ENCODE measurements around the gene DGCR8. TPM values are rescaled to one million over a fixed set of nuclear protein-coding genes. Genes with fewer than 3 reads are reported as not detected.

DGCR8 gene
- total and polyA plus RNA-seq, 7 donors: 6.7 to 32.7 (median 15.3) TPM

DNA sequence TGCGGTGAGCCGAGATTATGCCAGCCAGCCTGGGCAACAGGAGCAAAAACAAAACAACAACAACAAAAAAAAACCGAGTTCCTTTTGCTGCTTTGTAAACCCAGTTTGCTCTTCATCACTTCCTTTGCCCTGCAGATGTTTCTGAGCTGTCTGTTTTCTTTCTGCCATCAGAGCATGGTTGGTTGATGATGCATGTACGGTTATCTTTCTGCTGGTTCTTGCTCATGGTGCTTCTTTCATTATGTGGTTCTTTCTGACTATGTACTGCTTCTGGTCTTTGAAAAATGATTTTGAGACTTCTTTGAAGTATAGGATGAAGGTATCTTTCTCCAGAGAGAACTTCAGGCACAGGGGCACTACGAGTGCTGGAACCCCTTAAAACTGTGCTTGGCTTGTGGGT, 45.9 kb upstream of the DGCR8 start:
- Histone ChIP-seq H3K4me1 (peaks cover 0 to 15% (median 11%) of the 10 kb centered on the region in 4 donors), H3K27ac (no peak overlapping the region), H3K9me3 (no peaks in the 10 kb centered on the region), H3K36me3 (peaks cover 0 to 40% (median 11%) of the 10 kb centered on the region in 4 donors), H3K27me3 (no peaks in the 10 kb centered on the region), H3K4me3 (no peak overlapping the region)
- intact Hi-C loops (cut with DNase I): no loop called here
- no peak for DNase-seq
- TF ChIP-seq POLR2AphosphoS5 (IDR thresholded peaks at IDR 0.05) (no peak), CTCF (IDR thresholded peaks at IDR 0.05) (no peak), EP300 (IDR thresholded peaks at IDR 0.05) (no peak), POLR2A (IDR thresholded peaks at IDR 0.05) (no peak)
- 74 to 78% methylated on average over 5 of the region's 5 CpGs for WGBS, 2 donors

DNA sequence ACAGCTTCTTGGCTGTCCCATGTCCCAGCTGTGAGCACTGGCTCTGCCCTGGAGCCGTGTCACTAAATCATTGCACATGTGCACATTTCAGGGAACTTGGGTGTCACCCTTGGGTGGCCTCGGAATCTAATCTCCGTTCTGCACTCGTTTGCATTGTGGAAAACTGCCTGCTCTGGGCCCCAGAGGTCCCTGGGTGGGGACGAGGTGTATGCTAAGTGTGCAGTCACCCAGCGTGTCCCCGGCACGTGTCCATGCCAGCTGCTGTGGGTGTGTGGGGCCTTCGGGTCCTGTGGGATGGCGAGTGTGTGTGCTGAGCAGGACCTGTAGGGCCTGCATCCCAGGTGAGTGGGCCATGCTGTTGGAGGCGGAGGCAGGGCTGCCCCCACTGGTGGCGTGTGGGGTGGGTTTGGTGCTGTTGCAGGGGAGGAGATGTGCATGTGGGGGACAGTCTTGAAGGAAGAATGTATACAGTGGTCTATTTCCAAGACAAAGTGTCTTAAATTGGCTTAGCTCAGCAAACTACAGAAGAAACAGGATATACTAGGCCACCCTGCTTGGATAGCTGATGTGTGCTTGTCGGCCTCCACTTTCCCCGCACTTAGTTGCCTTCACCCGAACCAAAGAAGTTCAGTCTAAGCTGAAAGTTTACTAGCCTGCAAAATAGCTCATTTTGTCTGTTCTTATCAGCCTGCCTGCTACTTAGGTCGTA, 44.5 kb upstream of the DGCR8 start:
- no peak overlapping the region for H3K4me3 ChIP-seq
- no peak for DNase-seq
- peaks cover 0 to 47% (median 11%) of the 10 kb centered on the region in 4 donors for H3K36me3 ChIP-seq
- intact Hi-C loops (cut with DNase I): no loop called here
- H3K9me3 ChIP-seq: no peaks in the 10 kb centered on the region
- H3K4me1 ChIP-seq: peaks cover 0 to 15% (median 11%) of the 10 kb centered on the region in 4 donors
- H3K27ac ChIP-seq: no peak overlapping the region
- 91 to 92% methylated on average over 16 of the region's 16 CpGs for WGBS, 2 donors
- TF ChIP-seq CTCF (IDR thresholded peaks at IDR 0.05) (no peak), EP300 (IDR thresholded peaks at IDR 0.05) (no peak), POLR2AphosphoS5 (IDR thresholded peaks at IDR 0.05) (no peak), POLR2A (IDR thresholded peaks at IDR 0.05) (no peak)
- no peaks in the 10 kb centered on the region for H3K27me3 ChIP-seq

DNA sequence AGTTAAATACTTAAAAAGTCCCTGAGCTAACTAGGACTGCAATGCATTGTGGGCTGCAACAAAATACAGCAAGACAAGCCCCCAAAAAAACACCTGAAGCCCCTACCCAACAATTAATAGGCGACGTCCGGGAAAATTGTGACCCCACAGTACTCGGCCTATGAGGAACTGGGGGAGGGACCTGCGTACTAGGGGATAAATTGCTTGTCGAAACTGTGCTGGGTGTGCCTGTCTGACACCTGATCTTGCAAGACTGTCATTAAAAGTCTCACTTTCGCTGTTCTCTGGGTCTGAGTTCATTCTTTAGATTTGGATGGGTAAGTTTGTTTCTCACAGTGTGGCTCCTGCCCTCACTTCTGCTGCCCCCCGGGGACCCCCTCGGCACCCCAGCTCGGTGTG, 44.0 kb upstream of the DGCR8 start:
- intact Hi-C loops (cut with DNase I): no loop called here
- Histone ChIP-seq H3K9me3 (no peaks in the 10 kb centered on the region), H3K36me3 (peaks cover 0 to 47% (median 11%) of the 10 kb centered on the region in 4 donors), H3K4me3 (no peak overlapping the region), H3K27me3 (no peaks in the 10 kb centered on the region), H3K4me1 (peaks cover 0 to 15% (median 11%) of the 10 kb centered on the region in 4 donors), H3K27ac (no peak overlapping the region)
- DNase-seq: no peak
- WGBS, 2 donors: 83 to 95% methylated on average over 10 of the region's 10 CpGs
- no peak for TF ChIP-seq POLR2AphosphoS5 (IDR thresholded peaks at IDR 0.05)
- no peak for TF ChIP-seq POLR2A (IDR thresholded peaks at IDR 0.05)
- no peak for TF ChIP-seq EP300 (IDR thresholded peaks at IDR 0.05)
- no peak for TF ChIP-seq CTCF (IDR thresholded peaks at IDR 0.05)

GRCh38 chr22:20036535-20037392, 43.3 kb upstream of the DGCR8 start:
- Histone ChIP-seq H3K9me3 (no peaks in the 10 kb centered on the region), H3K27me3 (no peaks in the 10 kb centered on the region), H3K4me1 (peaks cover 0 to 15% (median 11%) of the 10 kb centered on the region in 4 donors), H3K36me3 (peaks cover 0 to 42% (median 11%) of the 10 kb centered on the region in 4 donors), H3K27ac (no peak overlapping the region), H3K4me3 (no peak overlapping the region)
- TF ChIP-seq POLR2AphosphoS5 (IDR thresholded peaks at IDR 0.05) (no peak), CTCF (IDR thresholded peaks at IDR 0.05) (no peak), EP300 (IDR thresholded peaks at IDR 0.05) (no peak), POLR2A (IDR thresholded peaks at IDR 0.05) (no peak)
- intact Hi-C loops (cut with DNase I): no loop called here
- DNase-seq: no peak
- WGBS, 2 donors: 95 to 96% methylated on average over 25 of the region's 25 CpGs
